ENCODE measurements around the gene KRTAP2-4.
"Not testable (repeated sequence)": the region's sequence is repeated elsewhere in the genome, so short reads cannot be mapped to it uniquely, and the experiment has no call there.

Gene KRTAP2-4

DNA sequence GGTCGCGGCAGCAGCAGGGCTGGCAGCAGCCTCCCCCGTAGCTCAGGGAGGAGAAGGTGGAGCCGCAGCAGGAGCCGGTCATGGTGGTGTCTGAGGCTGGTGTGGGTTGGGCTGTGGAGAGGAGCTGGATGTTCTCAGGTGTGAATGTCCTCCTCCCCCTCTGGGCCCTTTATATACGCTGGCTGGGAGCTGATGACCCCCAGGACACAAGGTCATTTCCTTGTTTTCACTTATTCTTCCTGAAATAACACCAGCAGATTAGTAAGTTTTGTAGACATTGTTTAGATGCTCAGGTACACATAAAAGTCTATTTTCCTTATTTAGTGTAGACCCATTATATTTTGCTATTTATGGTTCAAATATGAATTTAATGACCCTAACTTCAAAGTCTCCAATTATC is 10.5 kb downstream of the KRTAP2-4 start, which contains the start of gene KRTAP2-2:
KRTAP2-2 (minus strand) TSS at position 101 of the 400 bp plus-strand sequence; CDS start at position 82, 19 bp downstream.
- not testable (repeated sequence) for H3K27me3 ChIP-seq (ENCODE audit: insufficient read depth, low read length); H2AFZ ChIP-seq (ENCODE audit: low read length, unreplicated experiment); H3K4me3 ChIP-seq (ENCODE audit: low read depth, low read length); H3K79me2 ChIP-seq (ENCODE audit: control insufficient read depth, insufficient read depth, low read length, unreplicated experiment); H3K36me3 ChIP-seq (ENCODE audit: insufficient read depth, low read length); H3K27ac ChIP-seq (ENCODE audit: low read depth, low read length)
- H3K4me1 ChIP-seq (ENCODE audit: control insufficient read depth, insufficient read depth, low read length, unreplicated experiment): peaks cover 15% of the 10 kb centered on the region

DNA sequence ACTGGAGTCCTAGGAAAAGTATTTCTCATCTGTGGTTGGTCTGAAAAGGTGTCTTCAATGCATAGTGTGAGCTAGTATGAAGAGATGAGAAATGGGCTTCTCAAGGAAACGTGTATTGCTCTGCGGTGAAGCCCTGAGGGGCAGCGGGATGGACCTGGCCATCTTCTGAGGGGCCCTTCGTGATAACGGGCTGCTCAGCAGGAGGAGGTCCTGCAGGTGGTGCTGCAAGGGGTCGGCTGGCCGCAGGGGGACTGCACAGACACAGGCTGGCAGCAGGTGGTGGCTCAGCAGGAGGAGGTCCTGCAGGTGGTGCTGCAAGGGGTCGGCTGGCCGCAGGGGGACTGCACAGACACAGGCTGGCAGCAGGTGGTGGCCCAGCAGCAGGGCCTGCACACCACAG is 11.1 kb downstream of the KRTAP2-4 start:
- not testable (repeated sequence) for H3K79me2 ChIP-seq (ENCODE audit: control insufficient read depth, insufficient read depth, low read length, unreplicated experiment); H3K4me3 ChIP-seq (ENCODE audit: low read depth, low read length); H3K27ac ChIP-seq (ENCODE audit: low read depth, low read length); H2AFZ ChIP-seq (ENCODE audit: low read length, unreplicated experiment); H3K27me3 ChIP-seq (ENCODE audit: insufficient read depth, low read length); H3K36me3 ChIP-seq (ENCODE audit: insufficient read depth, low read length)
- H3K4me1 ChIP-seq (ENCODE audit: control insufficient read depth, insufficient read depth, low read length, unreplicated experiment): peaks cover 11% of the 10 kb centered on the region

DNA sequence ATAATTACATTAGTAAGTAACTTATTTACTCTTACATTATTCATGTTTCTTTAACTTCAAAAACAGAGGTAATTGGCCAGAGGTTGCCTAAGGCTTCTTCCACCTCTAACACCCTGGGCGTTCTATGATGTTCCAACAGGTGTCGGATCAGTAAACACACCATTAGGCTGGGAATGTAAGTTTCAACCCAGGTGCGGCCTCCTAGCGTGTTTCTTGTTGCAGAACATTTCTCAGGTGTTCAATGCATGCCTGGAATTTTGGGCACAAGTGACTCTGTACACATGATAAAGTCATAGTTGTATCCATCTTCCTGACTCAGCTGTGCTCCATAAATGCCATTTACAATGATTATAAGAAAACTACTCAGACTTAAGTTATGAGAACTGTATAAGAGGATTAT is 11.7 kb downstream of the KRTAP2-4 start:
- H2AFZ ChIP-seq (ENCODE audit: low read length, unreplicated experiment): no peak overlapping the region
- H3K27ac ChIP-seq (ENCODE audit: low read depth, low read length): no peak overlapping the region
- no peak overlapping the region for H3K4me3 ChIP-seq (ENCODE audit: low read depth, low read length)
- H3K36me3 ChIP-seq (ENCODE audit: insufficient read depth, low read length): 0 out of 2 replicates have a peak, but pooled peaks cover 4% of the 10 kb centered on the region
- H3K79me2 ChIP-seq (ENCODE audit: control insufficient read depth, insufficient read depth, low read length, unreplicated experiment): no peaks in the 10 kb centered on the region
- peaks cover 10% of the 10 kb centered on the region for H3K4me1 ChIP-seq (ENCODE audit: control insufficient read depth, insufficient read depth, low read length, unreplicated experiment)
- no peaks in the 10 kb centered on the region for H3K27me3 ChIP-seq (ENCODE audit: insufficient read depth, low read length)

DNA sequence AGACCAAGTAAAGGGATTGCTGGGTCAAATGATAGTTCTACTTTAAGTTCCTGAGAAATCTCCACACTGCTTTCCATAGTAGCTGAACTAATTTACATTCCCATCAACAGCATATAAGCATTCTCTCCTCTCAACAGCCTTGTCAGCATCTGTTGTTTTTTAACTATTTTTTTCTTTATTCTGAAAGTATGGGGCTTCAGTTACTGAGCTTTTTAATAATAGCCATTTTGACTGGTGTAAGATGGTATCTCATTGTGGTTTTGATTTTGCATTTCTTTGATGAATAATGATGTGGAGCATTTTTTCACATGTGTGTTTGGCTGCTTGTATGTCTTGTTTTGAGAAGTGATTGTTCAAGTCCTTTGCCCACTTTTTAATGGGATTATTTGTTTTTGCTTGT is 13.1 kb downstream of the KRTAP2-4 start:
- H3K27me3 ChIP-seq (ENCODE audit: insufficient read depth, low read length): no peaks in the 10 kb centered on the region
- no peak overlapping the region for H2AFZ ChIP-seq (ENCODE audit: low read length, unreplicated experiment)
- 0 out of 2 replicates have a peak, but pooled peaks cover 4% of the 10 kb centered on the region for H3K36me3 ChIP-seq (ENCODE audit: insufficient read depth, low read length)

DNA sequence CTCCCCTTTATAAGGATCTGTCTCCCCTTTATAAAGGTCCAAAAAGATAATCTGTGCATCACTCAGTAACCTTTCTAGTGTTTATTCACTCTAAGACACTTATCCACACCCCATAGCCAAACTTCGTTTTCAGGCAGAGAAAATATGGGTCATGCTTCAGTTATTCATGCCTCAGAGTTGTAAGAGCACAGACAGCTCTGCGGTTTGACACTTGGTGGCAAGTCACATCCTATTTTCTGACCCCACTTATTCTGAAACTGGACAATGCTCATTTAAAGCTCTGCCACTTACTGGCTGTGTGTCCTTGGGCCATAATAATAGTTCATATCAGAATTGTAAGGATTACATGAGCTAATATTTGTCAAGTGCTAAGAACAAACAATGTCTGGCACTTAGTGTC is 16.6 kb downstream of the KRTAP2-4 start:
- no peaks in the 10 kb centered on the region for H3K79me2 ChIP-seq (ENCODE audit: control insufficient read depth, insufficient read depth, low read length, unreplicated experiment)

More for the DNA sequence above, 13.1 kb downstream of the KRTAP2-4 start:
- Histone ChIP-seq H3K4me3 (ENCODE audit: low read depth, low read length) (no peak overlapping the region), H3K4me1 (ENCODE audit: control insufficient read depth, insufficient read depth, low read length, unreplicated experiment) (peaks cover 13% of the 10 kb centered on the region), H3K79me2 (ENCODE audit: control insufficient read depth, insufficient read depth, low read length, unreplicated experiment) (no peaks in the 10 kb centered on the region), H3K27ac (ENCODE audit: low read depth, low read length) (no peak overlapping the region)

DNA sequence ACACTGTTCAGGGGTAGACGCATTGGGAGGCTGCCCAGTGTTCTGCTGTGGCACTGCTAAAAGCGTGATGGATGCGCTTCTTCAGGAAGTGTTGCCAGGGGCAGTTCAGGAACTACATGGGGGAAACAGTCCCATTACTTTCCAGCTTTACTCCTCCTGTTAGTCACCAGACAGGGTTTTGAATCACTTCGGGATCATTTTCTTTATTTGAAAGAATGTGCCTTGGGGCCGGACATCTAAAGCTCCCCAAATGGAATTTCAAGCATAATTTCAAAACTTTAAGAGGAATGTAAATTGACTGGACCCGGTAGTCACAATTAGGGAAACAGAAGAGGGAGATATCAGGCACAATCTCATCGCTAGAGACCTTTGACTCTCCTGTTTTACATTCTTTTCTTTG is 17.2 kb downstream of the KRTAP2-4 start:
- H3K4me3 ChIP-seq (ENCODE audit: low read depth, low read length): peak overlapping the region; percentile 35
- no peaks in the 10 kb centered on the region for H3K79me2 ChIP-seq (ENCODE audit: control insufficient read depth, insufficient read depth, low read length, unreplicated experiment)
- peak overlapping the region; percentile 26 for H2AFZ ChIP-seq (ENCODE audit: low read length, unreplicated experiment)
- no peaks in the 10 kb centered on the region for H3K27me3 ChIP-seq (ENCODE audit: insufficient read depth, low read length)
- H3K36me3 ChIP-seq (ENCODE audit: insufficient read depth, low read length): 0 out of 2 replicates have a peak, but pooled peaks cover 4% of the 10 kb centered on the region
- H3K27ac ChIP-seq (ENCODE audit: low read depth, low read length): peak overlapping the region; percentile 87
- H3K4me1 ChIP-seq (ENCODE audit: control insufficient read depth, insufficient read depth, low read length, unreplicated experiment): peaks cover 13% of the 10 kb centered on the region

More for the DNA sequence above, 16.6 kb downstream of the KRTAP2-4 start:
- Histone ChIP-seq H3K27ac (ENCODE audit: low read depth, low read length) (peak overlapping the region; percentile 87), H2AFZ (ENCODE audit: low read length, unreplicated experiment) (peak overlapping the region; percentile 26), H3K4me3 (ENCODE audit: low read depth, low read length) (peak overlapping the region; percentile 35; the same call in 1 of the 2 replicates), H3K4me1 (ENCODE audit: control insufficient read depth, insufficient read depth, low read length, unreplicated experiment) (peaks cover 13% of the 10 kb centered on the region), H3K36me3 (ENCODE audit: insufficient read depth, low read length) (0 out of 2 replicates have a peak, but pooled peaks cover 4% of the 10 kb centered on the region), H3K27me3 (ENCODE audit: insufficient read depth, low read length) (no peaks in the 10 kb centered on the region)

DNA sequence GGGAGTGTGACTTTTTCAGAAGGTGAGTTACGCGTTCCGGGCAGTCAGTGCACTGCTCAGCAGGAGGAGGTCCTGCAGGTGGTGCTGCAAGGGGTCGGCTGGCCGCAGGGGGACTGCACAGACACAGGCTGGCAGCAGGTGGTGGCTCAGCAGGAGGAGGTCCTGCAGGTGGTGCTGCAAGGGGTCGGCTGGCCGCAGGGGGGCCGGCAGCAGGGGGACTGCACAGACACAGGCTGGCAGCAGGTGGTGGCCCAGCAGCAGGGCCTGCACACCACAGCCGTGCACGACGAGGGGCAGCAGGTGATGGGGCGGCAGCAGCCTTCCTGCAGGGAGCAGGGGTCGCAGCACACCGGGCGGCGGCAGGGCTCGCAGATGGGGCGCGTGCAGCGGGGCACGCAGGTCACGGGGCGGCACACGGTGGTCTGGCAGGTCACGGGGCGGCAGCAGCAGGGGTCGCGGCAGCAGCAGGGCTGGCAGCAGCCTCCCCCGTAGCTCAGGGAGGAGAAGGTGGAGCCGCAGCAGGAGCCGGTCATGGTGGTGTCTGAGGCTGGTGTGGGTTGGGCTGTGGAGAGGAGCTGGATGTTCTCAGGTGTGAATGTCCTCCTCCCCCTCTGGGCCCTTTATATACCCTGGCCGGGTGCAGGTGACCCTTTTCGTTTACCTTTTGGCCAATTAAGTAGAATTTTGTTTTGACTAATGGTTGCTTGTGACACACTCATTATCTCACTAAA is 18.8 kb downstream of the KRTAP2-4 start, which contains the start of gene KRTAP2-1:
KRTAP2-1 (minus strand) TSS at position 582 of the 731 bp plus-strand sequence; CDS start at position 533, 49 bp downstream.
- H3K79me2 ChIP-seq (ENCODE audit: control insufficient read depth, insufficient read depth, low read length, unreplicated experiment); H3K27me3 ChIP-seq (ENCODE audit: insufficient read depth, low read length); H3K4me3 ChIP-seq (ENCODE audit: low read depth, low read length); H2AFZ ChIP-seq (ENCODE audit: low read length, unreplicated experiment); H3K36me3 ChIP-seq (ENCODE audit: insufficient read depth, low read length): not testable (repeated sequence)
- Histone ChIP-seq H3K4me1 (ENCODE audit: control insufficient read depth, insufficient read depth, low read length, unreplicated experiment) (peaks cover 13% of the 10 kb centered on the region), H3K27ac (ENCODE audit: low read depth, low read length) (peak within 1 kb of the TSS; percentile 87)

DNA sequence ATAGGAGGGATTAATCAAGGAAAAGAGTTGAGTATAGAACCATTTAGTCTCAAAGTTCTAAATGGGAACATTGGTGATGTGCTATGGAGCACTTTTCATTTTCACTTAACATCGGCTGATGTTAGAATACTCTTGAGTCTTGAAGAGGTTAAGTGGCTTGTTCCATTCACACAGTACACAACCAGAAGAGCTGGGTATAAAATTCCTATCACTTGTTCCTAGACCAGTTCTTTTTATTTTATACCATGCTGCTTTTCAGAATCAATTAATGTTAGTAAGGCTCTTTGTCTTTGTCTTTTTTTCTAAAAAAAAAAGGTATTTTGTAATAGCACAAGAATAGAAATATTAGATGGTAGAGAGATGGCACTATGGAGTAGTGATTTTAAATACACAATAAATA is 22.7 kb downstream of the KRTAP2-4 start:
- no peaks in the 10 kb centered on the region for H3K4me1 ChIP-seq (ENCODE audit: control insufficient read depth, insufficient read depth, low read length, unreplicated experiment)
- H2AFZ ChIP-seq (ENCODE audit: low read length, unreplicated experiment): no peak overlapping the region
- no peaks in the 10 kb centered on the region for H3K79me2 ChIP-seq (ENCODE audit: control insufficient read depth, insufficient read depth, low read length, unreplicated experiment)
- H3K36me3 ChIP-seq (ENCODE audit: insufficient read depth, low read length): 0 out of 2 replicates have a peak, but pooled peaks cover 3% of the 10 kb centered on the region
- H3K4me3 ChIP-seq (ENCODE audit: low read depth, low read length): no peak overlapping the region
- no peak overlapping the region for H3K27ac ChIP-seq (ENCODE audit: low read depth, low read length)
- no peaks in the 10 kb centered on the region for H3K27me3 ChIP-seq (ENCODE audit: insufficient read depth, low read length)

DNA sequence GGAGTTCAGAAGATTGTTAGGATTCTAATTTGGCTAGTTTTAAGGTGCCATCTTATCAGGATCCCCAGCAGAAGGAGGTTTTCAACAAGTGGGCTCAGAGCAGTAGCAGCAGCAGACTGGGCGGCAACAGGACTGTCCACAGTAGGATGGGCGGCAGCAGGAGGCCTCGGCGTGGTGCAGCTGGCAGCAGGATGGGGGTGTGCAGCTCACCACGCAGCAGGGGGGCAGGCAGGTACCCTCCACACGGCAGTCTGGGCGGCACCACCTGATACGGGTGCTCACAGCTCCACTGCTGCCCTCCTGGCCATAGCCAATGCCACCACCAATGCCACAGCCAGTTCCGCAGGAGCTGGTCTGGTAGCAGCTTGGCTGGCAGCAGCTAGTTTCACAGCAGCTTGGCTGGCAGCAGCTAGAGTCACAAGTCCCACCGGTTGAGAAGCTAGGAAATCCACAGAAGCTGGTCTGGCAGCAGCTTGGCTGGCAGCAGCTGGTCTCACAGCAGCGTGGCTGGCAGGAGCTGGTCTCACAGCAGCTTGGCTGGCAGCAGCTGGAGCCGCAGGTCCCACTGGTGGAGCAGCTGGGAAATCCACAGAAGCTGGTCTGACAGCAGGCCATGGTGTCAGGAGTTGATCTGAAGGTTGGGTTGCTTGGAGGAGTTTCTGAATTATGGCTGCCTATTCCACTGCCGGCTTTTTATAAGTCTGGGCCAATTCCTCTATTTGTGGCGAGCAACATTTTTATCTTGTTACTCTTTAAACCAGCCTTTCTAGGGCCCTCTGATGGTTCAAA is 24.7 kb downstream of the KRTAP2-4 start, which contains the start of gene KRTAP1-1:
KRTAP1-1 (minus strand) TSS at position 668 of the 789 bp plus-strand sequence; CDS start at position 615, 53 bp downstream.
- H3K4me1 ChIP-seq (ENCODE audit: control insufficient read depth, insufficient read depth, low read length, unreplicated experiment); H2AFZ ChIP-seq (ENCODE audit: low read length, unreplicated experiment); H3K4me3 ChIP-seq (ENCODE audit: low read depth, low read length); H3K27ac ChIP-seq (ENCODE audit: low read depth, low read length); H3K79me2 ChIP-seq (ENCODE audit: control insufficient read depth, insufficient read depth, low read length, unreplicated experiment); H3K27me3 ChIP-seq (ENCODE audit: insufficient read depth, low read length); H3K36me3 ChIP-seq (ENCODE audit: insufficient read depth, low read length): not testable (repeated sequence)

DNA sequence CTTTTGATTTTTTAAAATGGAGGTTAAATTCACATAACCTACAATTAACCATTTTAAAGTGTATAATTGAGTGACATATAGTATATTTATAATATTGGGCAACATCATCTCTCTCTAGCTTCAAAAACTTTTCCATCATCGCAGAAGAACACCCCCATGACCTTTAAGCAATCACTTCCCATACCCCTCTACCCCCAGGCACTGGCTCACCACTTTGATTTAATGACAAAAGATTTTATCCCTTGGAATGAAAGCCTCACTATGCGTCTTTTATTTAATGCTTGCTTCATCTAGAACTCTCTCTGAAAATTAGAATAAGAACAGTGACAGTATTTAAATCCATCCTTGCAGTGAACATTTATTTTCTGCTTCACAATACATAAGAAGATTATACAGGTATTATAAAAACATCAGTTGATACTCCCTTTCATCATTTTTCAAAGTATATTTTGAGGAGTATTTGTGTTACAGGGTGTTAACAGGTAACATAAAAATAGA is 27.8 kb downstream of the KRTAP2-4 start:
- Histone ChIP-seq H2AFZ (ENCODE audit: low read length, unreplicated experiment) (no peak overlapping the region), H3K36me3 (ENCODE audit: insufficient read depth, low read length) (no peaks in the 10 kb centered on the region), H3K27ac (ENCODE audit: low read depth, low read length) (no peak overlapping the region), H3K4me3 (ENCODE audit: low read depth, low read length) (no peak overlapping the region), H3K4me1 (ENCODE audit: control insufficient read depth, insufficient read depth, low read length, unreplicated experiment) (no peaks in the 10 kb centered on the region), H3K27me3 (ENCODE audit: insufficient read depth, low read length) (no peaks in the 10 kb centered on the region), H3K79me2 (ENCODE audit: control insufficient read depth, insufficient read depth, low read length, unreplicated experiment) (no peaks in the 10 kb centered on the region)
